Neural cell (in vitro differentiated cells): Measurements from ENCODE around the gene FAM163B.

Experiments
- CTCF ChIP-seq: fragments of 450-650 bp; IDR thresholded peaks from 2 replicates; pipeline ENCODE4 v1.5.1; 2014; ENCODE audit warnings: antibody characterized with exemption, mild to moderate bottlenecking, moderate library complexity; ENCODE audit not compliant: poor library complexity, severe bottlenecking
- EP300 ChIP-seq: fragments of 450-650 bp; conservative IDR thresholded peaks from 2 replicates; pipeline ENCODE4 v1.6.1; 2014; ENCODE audit warnings: antibody characterized with exemption, mild to moderate bottlenecking, moderate library complexity; ENCODE audit not compliant: poor library complexity, severe bottlenecking
- EZH2 ChIP-seq: fragments of 200-600, 300-800 bp; shearing (Covaris generic), sonication (generic); IDR thresholded peaks from 2 replicates; pipeline ENCODE4 v1.6.1; 2014; ENCODE audit warnings: antibody characterized with exemption, low read length, borderline replicate concordance, mild to moderate bottlenecking; ENCODE audit not compliant: insufficient read depth, poor library complexity, severe bottlenecking
- MXI1 ChIP-seq: fragments of 450-650 bp; conservative IDR thresholded peaks from 2 replicates; pipeline ENCODE4 v1.6.1; 2014; ENCODE audit warnings: antibody characterized with exemption, mild to moderate bottlenecking; ENCODE audit not compliant: poor library complexity, severe bottlenecking
- POLR2AphosphoS5 ChIP-seq: IDR thresholded peaks from 2 replicates; pipeline ENCODE4 v1.6.1; 2012
- RAD21 ChIP-seq: fragments of 450-650 bp; conservative IDR thresholded peaks from 2 replicates; pipeline ENCODE4 v1.6.1; 2014; ENCODE audit warnings: antibody characterized with exemption, mild to moderate bottlenecking, moderate library complexity
- REST ChIP-seq: IDR thresholded peaks from 2 replicates; pipeline ENCODE4 v1.6.1; 2012; ENCODE audit warnings: borderline replicate concordance
- SMC3 ChIP-seq: fragments of 450-650 bp; conservative IDR thresholded peaks from 2 replicates; pipeline ENCODE4 v1.6.1; 2014; ENCODE audit warnings: antibody characterized with exemption, mild to moderate bottlenecking, moderate library complexity; ENCODE audit not compliant: poor library complexity

- no peak for TF ChIP-seq SMC3
- no peak for TF ChIP-seq CTCF
- TF ChIP-seq EP300 = no peak
- TF ChIP-seq RAD21 = no peak
- no peak for TF ChIP-seq REST
- no peak for TF ChIP-seq MXI1
- no peak for TF ChIP-seq EZH2
- no peak for TF ChIP-seq POLR2AphosphoS5
Observed at GRCh38 chr9:133574771-133575170, 34.4 kb downstream of the FAM163B start.
